ENCODE results near the gene CCDC170.
A peak's percentile ranks its signal among the peaks of the same experiment; 100 is the strongest.
"Not testable (repeated sequence)": the region's sequence is repeated elsewhere in the genome, so short reads cannot be mapped to it uniquely, and the experiment has no call there.

Gene CCDC170

DNA sequence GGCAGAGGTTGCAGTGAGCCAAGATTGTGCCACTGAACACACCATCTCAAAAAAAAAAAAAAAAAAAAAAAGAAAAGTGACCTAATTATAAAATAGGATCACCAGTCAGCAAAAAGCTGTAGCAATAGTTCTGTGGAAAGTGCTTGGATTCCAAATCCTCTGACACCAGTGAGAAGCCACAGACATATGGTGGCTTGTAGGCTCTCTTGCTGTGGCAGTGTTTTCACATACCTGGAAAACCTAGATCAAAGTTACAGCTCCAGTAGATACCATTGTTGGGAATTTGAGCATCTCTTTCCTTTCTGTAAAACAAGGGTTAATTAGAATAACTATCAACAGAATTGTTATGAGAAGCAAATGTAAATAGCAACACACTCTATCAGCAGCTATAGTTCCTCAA, 4.1 kb downstream of the CCDC170 start:
- DNase-seq (ENCODE audit: insufficient read length): no peak
- TF ChIP-seq POLR2A (IDR thresholded peaks at IDR 0.05; ENCODE audit: low read depth, low read length): no peak
- no peak for TF ChIP-seq TAF1 (IDR thresholded peaks at IDR 0.05; ENCODE audit: borderline replicate concordance, low read depth, low read length)
- no peak for TF ChIP-seq POLR2AphosphoS5 (IDR thresholded peaks at IDR 0.05; ENCODE audit: low read depth, low read length)
- FAIRE-seq: no peak

GRCh38 chr6:151498327-151498726, 4.5 kb downstream of the CCDC170 start:
- DNase-seq (ENCODE audit: insufficient read length) (no peak), FAIRE-seq (peak; percentile 24)
- TF ChIP-seq POLR2A (IDR thresholded peaks at IDR 0.05; ENCODE audit: low read depth, low read length) (no peak), POLR2AphosphoS5 (IDR thresholded peaks at IDR 0.05; ENCODE audit: low read depth, low read length) (no peak), TAF1 (IDR thresholded peaks at IDR 0.05; ENCODE audit: borderline replicate concordance, low read depth, low read length) (no peak)

GRCh38 chr6:151499551-151499950, 5.7 kb downstream of the CCDC170 start:
- FAIRE-seq (no peak), DNase-seq (ENCODE audit: insufficient read length) (no peak)
- no peak for TF ChIP-seq POLR2A (IDR thresholded peaks at IDR 0.05; ENCODE audit: low read depth, low read length)
- no peak for TF ChIP-seq TAF1 (IDR thresholded peaks at IDR 0.05; ENCODE audit: borderline replicate concordance, low read depth, low read length)
- TF ChIP-seq POLR2AphosphoS5 (IDR thresholded peaks at IDR 0.05; ENCODE audit: low read depth, low read length): no peak

DNA sequence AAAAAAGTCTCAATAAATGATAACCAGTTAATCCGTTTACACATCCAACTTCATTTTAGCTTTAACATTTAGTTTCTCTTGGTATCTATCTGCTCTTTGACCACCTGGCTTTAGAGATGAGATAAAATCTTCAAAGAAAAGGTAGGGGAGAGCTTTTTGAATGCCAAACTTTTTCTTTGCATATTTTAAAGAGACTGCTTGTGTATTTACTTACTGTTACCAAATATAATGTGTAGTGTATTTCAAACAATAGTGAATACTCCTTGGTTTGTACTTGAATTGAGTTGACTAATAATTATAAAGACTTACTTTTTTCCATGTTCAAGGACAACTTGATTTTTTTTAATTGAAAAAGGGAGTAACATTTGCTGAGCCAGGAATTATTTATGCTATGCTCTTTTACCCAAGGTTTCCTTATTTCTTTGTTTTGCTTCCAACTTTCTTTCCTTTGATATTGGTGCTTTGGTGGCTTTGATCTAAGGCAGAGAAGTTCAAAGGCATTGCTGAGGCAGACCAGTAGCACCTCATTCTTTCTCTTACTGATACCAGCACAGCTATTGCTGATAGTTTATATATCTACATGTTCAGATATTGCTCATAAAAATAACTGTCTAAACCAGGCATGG, 7.8 kb downstream of the CCDC170 start:
- DNase-seq (ENCODE audit: insufficient read length) (no peak), FAIRE-seq (no peak)
- TF ChIP-seq TAF1 (IDR thresholded peaks at IDR 0.05; ENCODE audit: borderline replicate concordance, low read depth, low read length) (no peak), POLR2AphosphoS5 (IDR thresholded peaks at IDR 0.05; ENCODE audit: low read depth, low read length) (no peak), POLR2A (IDR thresholded peaks at IDR 0.05; ENCODE audit: low read depth, low read length) (no peak)

GRCh38 chr6:151502499-151502898, 8.7 kb downstream of the CCDC170 start:
- DNase-seq (ENCODE audit: insufficient read length) (no peak), FAIRE-seq (no peak)
- TF ChIP-seq POLR2A (IDR thresholded peaks at IDR 0.05; ENCODE audit: low read depth, low read length) (no peak), TAF1 (IDR thresholded peaks at IDR 0.05; ENCODE audit: borderline replicate concordance, low read depth, low read length) (no peak), POLR2AphosphoS5 (IDR thresholded peaks at IDR 0.05; ENCODE audit: low read depth, low read length) (no peak)

DNA sequence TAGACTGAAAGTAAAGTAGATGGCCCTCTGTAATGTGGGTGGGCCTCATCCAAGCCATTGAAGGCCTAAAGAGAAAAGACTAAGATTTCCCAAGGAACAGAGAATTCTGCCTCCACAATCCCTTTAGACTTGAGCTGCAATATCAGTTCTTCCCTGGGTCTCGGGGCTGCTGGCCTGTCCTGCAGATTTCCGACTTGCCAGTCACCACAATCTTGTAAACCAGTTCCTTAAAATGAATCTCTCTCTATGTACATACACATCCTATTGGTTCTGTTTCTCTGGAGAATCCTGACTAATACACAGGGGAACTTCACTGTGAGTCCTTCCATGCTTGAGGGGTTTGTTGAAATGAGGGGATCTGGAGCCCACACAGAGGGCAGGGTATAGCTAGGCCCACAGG, 12.9 kb downstream of the CCDC170 start:
- FAIRE-seq: no peak
- TF ChIP-seq POLR2AphosphoS5 (IDR thresholded peaks at IDR 0.05; ENCODE audit: low read depth, low read length): no peak
- no peak for TF ChIP-seq TAF1 (IDR thresholded peaks at IDR 0.05; ENCODE audit: borderline replicate concordance, low read depth, low read length)
- no peak for TF ChIP-seq POLR2A (IDR thresholded peaks at IDR 0.05; ENCODE audit: low read depth, low read length)
- no peak for DNase-seq (ENCODE audit: insufficient read length)

DNA sequence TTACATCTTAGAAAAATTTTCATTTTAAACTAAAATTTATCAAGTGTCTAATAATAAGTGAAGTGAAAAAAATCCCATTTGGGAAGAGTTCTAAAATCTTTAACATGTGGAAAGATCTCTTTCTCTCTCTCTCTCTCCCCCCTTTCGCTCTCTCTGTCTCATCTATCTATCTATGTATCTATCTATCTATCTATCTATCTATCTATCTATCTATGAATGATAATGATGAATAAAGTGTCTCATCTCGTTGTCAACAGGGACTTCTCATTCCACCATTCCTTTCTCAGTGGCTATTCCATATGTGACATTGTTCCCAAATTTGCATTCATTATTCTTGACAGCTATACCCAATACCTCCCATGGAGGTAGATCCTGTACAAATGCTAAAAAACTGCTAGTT, 15.2 kb downstream of the CCDC170 start:
- no peak for DNase-seq (ENCODE audit: insufficient read length)
- FAIRE-seq: no peak
- no peak for TF ChIP-seq TAF1 (IDR thresholded peaks at IDR 0.05; ENCODE audit: borderline replicate concordance, low read depth, low read length)
- no peak for TF ChIP-seq POLR2AphosphoS5 (IDR thresholded peaks at IDR 0.05; ENCODE audit: low read depth, low read length)
- TF ChIP-seq POLR2A (IDR thresholded peaks at IDR 0.05; ENCODE audit: low read depth, low read length): no peak

DNA sequence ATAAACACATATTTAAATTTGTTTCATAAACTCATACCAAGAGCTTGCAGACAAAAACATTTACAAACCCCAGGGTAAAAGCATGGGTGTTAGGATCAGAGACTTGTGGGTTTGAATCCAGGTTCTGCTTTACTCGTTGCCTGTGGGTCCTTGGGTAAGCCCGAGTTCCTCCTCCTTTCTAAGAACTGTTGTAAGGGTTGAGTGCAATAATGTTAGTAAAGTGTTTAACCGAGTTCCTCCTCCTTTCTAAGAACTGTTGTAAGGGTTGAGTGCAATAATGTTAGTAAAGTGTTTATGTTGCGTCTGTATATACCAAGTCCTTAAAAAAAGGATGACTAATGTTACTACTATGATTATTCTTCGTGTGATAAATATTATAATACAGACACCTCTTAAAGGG, 18.7 kb downstream of the CCDC170 start:
- FAIRE-seq (no peak), DNase-seq (ENCODE audit: insufficient read length) (no peak)
- TF ChIP-seq POLR2AphosphoS5 (IDR thresholded peaks at IDR 0.05; ENCODE audit: low read depth, low read length) (no peak), TAF1 (IDR thresholded peaks at IDR 0.05; ENCODE audit: borderline replicate concordance, low read depth, low read length) (no peak), POLR2A (IDR thresholded peaks at IDR 0.05; ENCODE audit: low read depth, low read length) (no peak)

DNA sequence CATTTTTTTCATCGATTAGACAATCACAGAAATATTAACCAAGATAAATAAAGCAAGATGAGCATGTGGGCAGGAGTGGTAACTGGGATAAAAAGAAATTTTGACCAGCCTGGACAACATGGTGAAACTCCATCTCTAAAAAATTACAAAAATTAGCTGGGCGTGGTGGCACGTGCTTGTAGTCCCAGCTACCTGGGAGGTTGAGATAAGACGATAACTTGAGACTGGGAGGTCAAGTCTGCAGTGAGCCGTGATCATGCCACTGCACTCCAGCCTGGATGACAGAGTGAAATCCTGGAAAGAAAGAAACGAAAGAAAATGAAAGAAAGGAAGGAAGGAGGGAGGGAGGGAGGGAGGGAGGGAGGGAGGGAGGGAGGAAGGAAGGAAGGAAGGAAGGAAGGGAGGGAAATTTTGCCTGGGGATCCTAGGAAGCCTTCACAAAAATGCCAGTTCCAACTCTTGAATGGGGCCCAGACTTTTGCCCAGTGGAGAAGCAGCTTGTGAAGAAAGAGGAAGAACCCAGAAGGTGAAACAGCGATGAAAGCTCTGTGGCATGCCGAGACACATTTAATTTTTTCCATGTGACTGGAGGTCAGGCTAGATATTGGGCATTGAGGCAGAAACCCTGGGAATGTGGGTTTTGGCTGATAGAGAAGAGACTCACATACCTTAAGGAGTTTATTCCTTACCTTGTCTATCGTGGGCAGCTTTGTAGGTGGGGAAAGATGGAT, 20.3 kb downstream of the CCDC170 start:
- FAIRE-seq (no peak), DNase-seq (ENCODE audit: insufficient read length) (no peak)
- no peak for TF ChIP-seq TAF1 (IDR thresholded peaks at IDR 0.05; ENCODE audit: borderline replicate concordance, low read depth, low read length)
- TF ChIP-seq POLR2AphosphoS5 (IDR thresholded peaks at IDR 0.05; ENCODE audit: low read depth, low read length): no peak
- no peak for TF ChIP-seq POLR2A (IDR thresholded peaks at IDR 0.05; ENCODE audit: low read depth, low read length)

GRCh38 chr6:151518992-151519391, 25.2 kb downstream of the CCDC170 start:
- not testable (repeated sequence) for DNase-seq (ENCODE audit: insufficient read length); FAIRE-seq

GRCh38 chr6:151523034-151523433, 29.2 kb downstream of the CCDC170 start:
- FAIRE-seq: no peak
- DNase-seq (ENCODE audit: insufficient read length): no peak
- TF ChIP-seq POLR2AphosphoS5 (IDR thresholded peaks at IDR 0.05; ENCODE audit: low read depth, low read length): no peak
- no peak for TF ChIP-seq POLR2A (IDR thresholded peaks at IDR 0.05; ENCODE audit: low read depth, low read length)
- TF ChIP-seq TAF1 (IDR thresholded peaks at IDR 0.05; ENCODE audit: borderline replicate concordance, low read depth, low read length): no peak

- TF ChIP-seq TAF1 (IDR thresholded peaks at IDR 0.05; ENCODE audit: borderline replicate concordance, low read depth, low read length) (no peak), POLR2AphosphoS5 (IDR thresholded peaks at IDR 0.05; ENCODE audit: low read depth, low read length) (no peak), POLR2A (IDR thresholded peaks at IDR 0.05; ENCODE audit: low read depth, low read length) (no peak)
- FAIRE-seq: no peak
- DNase-seq (ENCODE audit: insufficient read length): no peak
Measured at GRCh38 chr6:151524059-151524458, 30.2 kb downstream of the CCDC170 start.
